ENCODE measurements around the gene ERC2.
A peak's percentile ranks its signal among the peaks of the same experiment; 100 is the strongest.

The ERC2 gene

GRCh38 chr3:55486857-55487380 lies 981.3 kb downstream of the ERC2 start, which contains the start of gene WNT5A:
Gene WNT5A, minus strand, starts transcription at chr3:55487306. Its CDS starts 321 bp downstream, at chr3:55486985.
- peak within 1 kb of the TSS; percentile 88 for H3K4me3 ChIP-seq (ENCODE audit: low read depth, low read length)
- H3K27ac ChIP-seq (ENCODE audit: low read depth, low read length), result peak within 1 kb of the TSS; percentile 47
- peaks cover 5% of the 10 kb centered on the region; the same call in 1 of the 2 replicates for H3K27me3 ChIP-seq (ENCODE audit: insufficient read depth, low read length)
- peaks cover 14% of the 10 kb centered on the region for H3K4me1 ChIP-seq (ENCODE audit: control insufficient read depth, insufficient read depth, low read length, unreplicated experiment)
- peak within 1 kb of the TSS; percentile 61 for H2AFZ ChIP-seq (ENCODE audit: low read length, unreplicated experiment)
- no peaks in the 10 kb centered on the region for H3K79me2 ChIP-seq (ENCODE audit: control insufficient read depth, insufficient read depth, low read length, unreplicated experiment)
- H3K36me3 ChIP-seq (ENCODE audit: insufficient read depth, low read length), result no peaks in the 10 kb centered on the region

DNA sequence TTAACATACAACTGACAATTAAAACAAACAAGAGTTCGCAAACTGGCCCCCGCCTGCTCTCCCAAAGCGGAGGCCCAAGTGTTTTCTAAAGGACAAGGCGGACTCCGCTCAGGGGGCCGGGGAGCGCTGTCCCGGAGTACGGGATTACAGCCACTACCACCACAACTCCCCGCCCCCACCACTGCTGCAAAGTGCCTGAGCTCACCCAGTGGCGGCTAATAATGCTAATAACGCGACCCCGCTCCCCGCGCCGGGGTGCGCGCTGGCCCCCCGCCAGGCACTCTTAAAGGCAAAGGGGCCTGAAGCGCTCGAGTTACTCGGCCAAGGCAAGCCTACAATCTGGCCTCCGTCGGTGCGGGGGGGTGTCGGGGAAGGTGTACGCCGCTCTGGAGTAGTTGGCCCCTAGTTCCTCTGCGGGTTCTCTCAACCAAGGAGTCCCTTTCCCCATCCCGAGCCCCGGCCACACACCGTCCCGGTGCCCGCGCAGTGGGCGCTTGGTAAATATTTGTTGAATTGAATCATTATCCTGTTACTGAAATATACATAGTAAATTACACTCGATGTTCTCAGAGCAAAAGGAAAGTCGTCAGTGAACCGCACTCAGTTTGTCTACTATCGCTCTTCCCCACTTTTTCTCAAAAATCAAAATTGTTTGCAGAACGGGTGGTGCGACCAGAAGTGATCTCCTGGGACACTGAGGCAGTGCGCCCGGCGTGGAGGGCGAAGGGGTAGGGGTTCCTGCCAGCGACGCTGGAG lies 982.0 kb downstream of the ERC2 start:
- Histone ChIP-seq H3K36me3 (ENCODE audit: insufficient read depth, low read length) (no peaks in the 10 kb centered on the region), H2AFZ (ENCODE audit: low read length, unreplicated experiment) (peak overlapping the region; percentile 61), H3K4me1 (ENCODE audit: control insufficient read depth, insufficient read depth, low read length, unreplicated experiment) (peaks cover 9% of the 10 kb centered on the region), H3K27me3 (ENCODE audit: insufficient read depth, low read length) (peaks cover 5% of the 10 kb centered on the region; the same call in 1 of the 2 replicates), H3K79me2 (ENCODE audit: control insufficient read depth, insufficient read depth, low read length, unreplicated experiment) (no peaks in the 10 kb centered on the region), H3K4me3 (ENCODE audit: low read depth, low read length) (peak overlapping the region; percentile 88), H3K27ac (ENCODE audit: low read depth, low read length) (peak overlapping the region; percentile 47)

- Histone ChIP-seq H3K4me1 (ENCODE audit: control insufficient read depth, insufficient read depth, low read length, unreplicated experiment) (peaks cover 3% of the 10 kb centered on the region), H3K4me3 (ENCODE audit: low read depth, low read length) (peak overlapping the region; percentile 88), H3K79me2 (ENCODE audit: control insufficient read depth, insufficient read depth, low read length, unreplicated experiment) (peaks cover 5% of the 10 kb centered on the region), H3K27me3 (ENCODE audit: insufficient read depth, low read length) (peaks cover 5% of the 10 kb centered on the region; the same call in 1 of the 2 replicates), H3K27ac (ENCODE audit: low read depth, low read length) (peak overlapping the region; percentile 47), H3K36me3 (ENCODE audit: insufficient read depth, low read length) (no peaks in the 10 kb centered on the region), H2AFZ (ENCODE audit: low read length, unreplicated experiment) (peak overlapping the region; percentile 47)
Measured at GRCh38 chr3:55484801-55485791, 983.2 kb downstream of the ERC2 start.

- H3K27ac ChIP-seq (ENCODE audit: low read depth, low read length), result no peak overlapping the region
- H3K4me1 ChIP-seq (ENCODE audit: control insufficient read depth, insufficient read depth, low read length, unreplicated experiment), result peaks cover 3% of the 10 kb centered on the region
- peak overlapping the region; percentile 88 for H3K4me3 ChIP-seq (ENCODE audit: low read depth, low read length)
- no peak overlapping the region for H2AFZ ChIP-seq (ENCODE audit: low read length, unreplicated experiment)
- peaks cover 10% of the 10 kb centered on the region for H3K79me2 ChIP-seq (ENCODE audit: control insufficient read depth, insufficient read depth, low read length, unreplicated experiment)
- H3K27me3 ChIP-seq (ENCODE audit: insufficient read depth, low read length), result peaks cover 5% of the 10 kb centered on the region; the same call in 1 of the 2 replicates
- H3K36me3 ChIP-seq (ENCODE audit: insufficient read depth, low read length), result no peaks in the 10 kb centered on the region
Measured at GRCh38 chr3:55484191-55484689, 984.0 kb downstream of the ERC2 start.

DNA sequence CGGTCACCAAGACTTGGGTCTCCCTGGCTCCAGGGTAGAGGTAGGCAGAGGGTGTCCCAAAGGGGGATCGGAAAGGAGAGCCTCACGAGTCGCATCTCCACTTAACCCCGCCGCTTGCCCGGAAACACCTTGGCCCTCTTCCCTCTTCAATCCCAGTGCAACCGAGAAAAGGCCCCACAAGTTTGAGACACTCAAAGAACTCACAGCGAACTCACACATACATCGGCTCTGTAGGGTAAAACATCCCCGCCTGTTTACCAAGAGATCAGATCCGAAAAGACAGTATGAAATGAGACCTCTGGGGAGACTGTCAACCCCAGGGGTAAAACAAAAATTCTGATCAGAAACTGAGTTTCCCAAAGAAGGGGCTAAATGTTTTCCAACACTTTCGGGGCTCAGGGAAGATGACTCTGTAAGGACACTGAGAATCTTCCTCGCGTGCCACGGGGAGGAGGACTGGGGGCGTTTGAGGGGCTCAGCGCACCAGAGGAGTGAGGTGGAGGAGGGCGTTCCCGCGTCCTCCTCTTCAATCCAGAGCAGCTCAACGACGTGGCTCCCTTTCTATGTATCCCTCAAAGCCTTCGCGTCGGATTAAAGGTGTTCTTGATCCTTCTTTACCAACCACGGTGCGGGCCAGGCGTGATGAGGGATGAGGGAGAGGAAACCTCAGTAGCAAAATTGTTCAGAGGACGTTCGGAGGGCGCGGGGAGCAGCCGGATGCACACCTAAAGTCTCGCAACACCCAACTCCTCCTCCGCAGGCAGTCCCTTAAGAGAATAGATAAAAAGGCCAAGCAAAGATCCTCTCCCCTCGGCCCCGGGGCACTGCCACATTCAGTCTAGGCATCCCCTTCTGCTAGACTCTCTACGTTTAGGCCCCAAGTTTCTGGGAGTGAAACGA lies 984.8 kb downstream of the ERC2 start:
- Histone ChIP-seq H3K4me3 (ENCODE audit: low read depth, low read length) (no peak overlapping the region; the same call in 1 of the 2 replicates), H3K4me1 (ENCODE audit: control insufficient read depth, insufficient read depth, low read length, unreplicated experiment) (peaks cover 3% of the 10 kb centered on the region), H3K27me3 (ENCODE audit: insufficient read depth, low read length) (no peaks in the 10 kb centered on the region), H2AFZ (ENCODE audit: low read length, unreplicated experiment) (no peak overlapping the region), H3K36me3 (ENCODE audit: insufficient read depth, low read length) (no peaks in the 10 kb centered on the region), H3K27ac (ENCODE audit: low read depth, low read length) (no peak overlapping the region), H3K79me2 (ENCODE audit: control insufficient read depth, insufficient read depth, low read length, unreplicated experiment) (peaks cover 12% of the 10 kb centered on the region)

DNA sequence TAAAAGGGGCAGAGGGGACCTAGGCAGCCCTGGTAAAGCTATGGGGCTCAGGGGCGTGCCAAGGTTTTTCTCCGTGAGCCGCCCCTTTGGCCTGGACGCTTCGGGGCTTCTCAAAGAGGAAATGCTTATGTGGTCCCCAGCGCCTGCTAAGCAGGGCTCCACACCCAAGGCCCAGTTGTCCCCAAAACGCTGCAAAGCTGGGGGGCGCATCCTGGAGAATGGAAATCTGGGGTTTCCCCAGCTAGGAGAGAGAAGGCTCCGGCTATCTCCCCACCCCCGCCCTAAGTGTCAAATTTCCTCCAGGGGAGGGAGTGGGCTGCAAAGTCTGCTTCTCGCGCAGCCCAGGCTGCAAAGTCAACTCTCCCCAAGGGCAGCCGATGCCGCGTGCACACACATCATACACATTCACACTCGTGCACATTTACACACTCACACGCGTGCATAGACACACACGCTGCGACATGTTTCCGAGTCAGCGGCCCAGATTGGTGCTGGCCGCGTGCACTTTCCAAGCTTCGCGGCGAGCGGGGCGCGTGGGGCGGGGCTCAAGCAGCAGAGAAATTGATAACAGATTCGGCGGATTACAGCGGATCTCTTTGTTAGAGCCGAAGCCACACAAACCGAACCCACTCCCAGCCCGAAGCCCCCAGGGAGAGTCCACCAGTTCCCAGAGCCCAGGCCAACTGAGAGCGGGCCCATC lies 985.6 kb downstream of the ERC2 start:
- Histone ChIP-seq H3K4me1 (ENCODE audit: control insufficient read depth, insufficient read depth, low read length, unreplicated experiment) (peaks cover 3% of the 10 kb centered on the region), H3K36me3 (ENCODE audit: insufficient read depth, low read length) (no peaks in the 10 kb centered on the region), H3K27ac (ENCODE audit: low read depth, low read length) (no peak overlapping the region), H3K27me3 (ENCODE audit: insufficient read depth, low read length) (no peaks in the 10 kb centered on the region), H2AFZ (ENCODE audit: low read length, unreplicated experiment) (no peak overlapping the region), H3K79me2 (ENCODE audit: control insufficient read depth, insufficient read depth, low read length, unreplicated experiment) (peaks cover 17% of the 10 kb centered on the region), H3K4me3 (ENCODE audit: low read depth, low read length) (peak overlapping the region; percentile 75)

- H3K27me3 ChIP-seq (ENCODE audit: insufficient read depth, low read length), result no peaks in the 10 kb centered on the region
- peak overlapping the region; percentile 49 for H2AFZ ChIP-seq (ENCODE audit: low read length, unreplicated experiment)
- peaks cover 17% of the 10 kb centered on the region for H3K79me2 ChIP-seq (ENCODE audit: control insufficient read depth, insufficient read depth, low read length, unreplicated experiment)
- H3K36me3 ChIP-seq (ENCODE audit: insufficient read depth, low read length), result no peaks in the 10 kb centered on the region
- H3K4me1 ChIP-seq (ENCODE audit: control insufficient read depth, insufficient read depth, low read length, unreplicated experiment), result peaks cover 8% of the 10 kb centered on the region
- H3K27ac ChIP-seq (ENCODE audit: low read depth, low read length), result peak overlapping the region; percentile 67
- H3K4me3 ChIP-seq (ENCODE audit: low read depth, low read length), result peak overlapping the region; percentile 75
Measured at GRCh38 chr3:55481744-55482495, 986.3 kb downstream of the ERC2 start.

DNA sequence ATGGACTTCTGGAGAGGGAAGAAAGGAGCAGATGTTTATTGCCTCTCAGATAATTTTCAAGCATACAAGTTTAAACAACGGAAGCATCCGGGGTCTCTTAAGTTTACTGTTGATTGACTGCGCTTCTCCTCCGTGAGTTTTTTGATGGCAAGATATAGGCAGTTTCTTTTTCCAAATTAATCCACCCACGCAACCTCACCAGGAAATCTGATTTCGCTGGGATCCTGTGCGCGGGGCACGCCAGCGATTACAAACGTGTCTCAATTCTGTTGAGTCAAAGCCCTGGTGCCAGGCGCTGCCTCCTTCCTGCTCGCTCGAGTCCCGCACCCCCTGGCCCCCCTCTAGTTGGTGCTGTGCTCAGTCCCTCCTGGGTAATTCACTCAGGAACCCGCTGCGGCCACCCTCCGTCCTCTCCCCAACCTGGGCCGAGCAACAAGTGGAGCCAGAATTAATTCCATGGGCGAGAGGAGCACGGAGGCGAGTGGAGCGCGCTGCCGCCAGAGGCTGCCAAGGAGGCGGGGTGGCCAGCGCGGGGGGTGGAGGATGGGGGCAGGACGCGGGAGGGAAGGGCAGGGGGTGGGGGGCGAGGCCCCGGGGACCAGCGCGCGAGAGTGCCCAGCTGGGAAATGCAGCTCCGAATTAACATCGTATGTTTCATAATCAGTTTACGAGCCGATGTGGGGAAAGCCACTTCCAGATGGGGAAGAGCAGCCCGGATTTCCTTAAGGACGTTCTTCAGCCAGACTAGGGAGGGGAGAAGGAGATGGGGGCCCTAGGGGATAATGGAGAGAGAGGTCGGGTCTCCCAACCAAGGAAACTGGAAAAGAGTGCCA lies 987.1 kb downstream of the ERC2 start:
- Histone ChIP-seq H3K27me3 (ENCODE audit: insufficient read depth, low read length) (no peaks in the 10 kb centered on the region), H3K4me1 (ENCODE audit: control insufficient read depth, insufficient read depth, low read length, unreplicated experiment) (peaks cover 15% of the 10 kb centered on the region), H3K27ac (ENCODE audit: low read depth, low read length) (peak overlapping the region; percentile 67), H3K36me3 (ENCODE audit: insufficient read depth, low read length) (no peaks in the 10 kb centered on the region), H2AFZ (ENCODE audit: low read length, unreplicated experiment) (peak overlapping the region; percentile 49), H3K4me3 (ENCODE audit: low read depth, low read length) (peak overlapping the region; percentile 75), H3K79me2 (ENCODE audit: control insufficient read depth, insufficient read depth, low read length, unreplicated experiment) (peaks cover 17% of the 10 kb centered on the region)
